Activated CD4-positive, alpha-beta T cell treated with anti-CD3 and anti-CD28 coated beads, Interleukin-2, amount 10 ng/mL, durations not matched to agents 7 days and 5 days (primary cell): ENCODE data around the gene TFPT. TPM values are rescaled to one million over a fixed set of nuclear protein-coding genes. Genes with fewer than 3 reads are reported as not detected.
"Not testable (repeated sequence)": the region's sequence is repeated elsewhere in the genome, so short reads cannot be mapped to it uniquely, and the experiment has no call there.

ENCODE experiments used
- CTCF ChIA-PET: fragments of 350-600 bp; sonication (Branson Sonifier 250); formaldehyde crosslinking; loops from one replicate; lab custom pipeline; 2021; ENCODE audit warnings: antibody characterized with exemption; lab: Charles Lee
- POLR2A ChIA-PET: fragments of 350-600 bp; sonication (Branson Sonifier 250); formaldehyde crosslinking; loops from one replicate; lab custom pipeline; 2021; ENCODE audit warnings: antibody characterized with exemption; lab: Charles Lee
- DNase-seq: peaks from one replicate; pipeline ENCODE4 v3.0.0-alpha.2; 2020
- H3K27ac Mint-ChIP-seq: one replicate; pipeline ENCODE4 v1.8.0; 2021; ENCODE audit warnings: mild to moderate bottlenecking, moderate library complexity, mixed read lengths
- H3K27me3 Mint-ChIP-seq: one replicate; pipeline ENCODE4 v1.8.0; 2021; ENCODE audit warnings: mixed read lengths
- H3K36me3 Mint-ChIP-seq: one replicate; pipeline ENCODE4 v1.8.0; 2021; ENCODE audit warnings: low read depth, mixed read lengths
- H3K4me1 Mint-ChIP-seq: one replicate; pipeline ENCODE4 v1.8.0; 2021; ENCODE audit warnings: mixed read lengths
- H3K4me3 Mint-ChIP-seq: one replicate; pipeline ENCODE4 v1.8.0; 2021; ENCODE audit warnings: mild to moderate bottlenecking, moderate library complexity, mixed read lengths
- H3K9me3 Mint-ChIP-seq: one replicate; pipeline ENCODE4 v1.8.0; 2021; ENCODE audit warnings: mixed read lengths
- total RNA-seq, 2 experiments: library from RNA; stranded (reverse); gene quantifications; one replicate each; pipeline ENCODE4 v1.2.3, GENCODE V29; 2021

The TFPT gene
- total RNA-seq, 2 experiments from 2014 or later: 39.5 to 42.4 TPM

- CTCF ChIA-PET: no interaction called here
- Mint-ChIP-seq H3K36me3 (peaks cover 28% of the 10 kb centered on the region), H3K4me3 (no peak overlapping the region), H3K27me3 (no peaks in the 10 kb centered on the region), H3K4me1 (peaks cover 29% of the 10 kb centered on the region), H3K27ac (no peak overlapping the region), H3K9me3 (no peaks in the 10 kb centered on the region)
- no peak for DNase-seq
- POLR2A ChIA-PET: no interaction called here
Measured at GRCh38 chr19:54105796-54106195, 9.7 kb downstream of the TFPT start.

DNA sequence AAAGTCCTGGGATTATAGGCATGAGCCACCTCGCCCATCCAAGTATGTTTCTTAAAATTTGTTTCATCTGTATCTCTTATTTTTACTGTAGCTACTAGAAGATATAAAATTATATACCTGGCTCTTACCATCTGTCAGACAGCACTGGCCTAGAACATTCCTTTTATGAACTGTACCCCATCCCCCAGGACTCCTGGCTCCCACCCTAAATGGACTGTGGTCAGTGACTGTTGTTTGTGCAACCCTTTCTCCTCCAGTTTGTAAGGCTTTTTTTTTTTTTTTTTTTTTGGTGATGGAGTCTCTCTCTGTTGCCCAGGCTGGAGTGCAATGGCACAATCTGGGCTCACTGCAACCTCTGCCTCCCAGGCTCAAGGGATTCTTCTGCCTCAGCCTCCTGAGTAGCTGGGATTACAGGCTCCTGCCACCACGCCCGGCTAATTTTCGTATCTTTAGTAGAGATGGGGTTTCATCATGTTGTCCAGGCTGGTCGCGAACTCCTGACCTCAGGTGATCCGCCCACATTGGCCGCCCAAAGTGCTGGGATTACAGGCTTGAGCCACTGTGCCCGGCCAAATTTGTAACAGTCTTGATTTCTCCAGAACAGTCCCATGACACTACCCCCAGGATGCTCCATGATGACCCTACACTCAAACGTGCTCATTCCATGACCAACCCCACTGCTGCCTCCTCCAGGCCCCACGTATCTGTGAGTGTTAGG lies 10.3 kb downstream of the TFPT start:
- ChIA-PET CTCF (no interaction called here), POLR2A (no interaction called here)
- DNase-seq: no peak
- Mint-ChIP-seq H3K27ac (no peak overlapping the region), H3K36me3 (peaks cover 22% of the 10 kb centered on the region), H3K9me3 (no peaks in the 10 kb centered on the region), H3K4me3 (no peak overlapping the region), H3K4me1 (peaks cover 27% of the 10 kb centered on the region), H3K27me3 (no peaks in the 10 kb centered on the region)

DNA sequence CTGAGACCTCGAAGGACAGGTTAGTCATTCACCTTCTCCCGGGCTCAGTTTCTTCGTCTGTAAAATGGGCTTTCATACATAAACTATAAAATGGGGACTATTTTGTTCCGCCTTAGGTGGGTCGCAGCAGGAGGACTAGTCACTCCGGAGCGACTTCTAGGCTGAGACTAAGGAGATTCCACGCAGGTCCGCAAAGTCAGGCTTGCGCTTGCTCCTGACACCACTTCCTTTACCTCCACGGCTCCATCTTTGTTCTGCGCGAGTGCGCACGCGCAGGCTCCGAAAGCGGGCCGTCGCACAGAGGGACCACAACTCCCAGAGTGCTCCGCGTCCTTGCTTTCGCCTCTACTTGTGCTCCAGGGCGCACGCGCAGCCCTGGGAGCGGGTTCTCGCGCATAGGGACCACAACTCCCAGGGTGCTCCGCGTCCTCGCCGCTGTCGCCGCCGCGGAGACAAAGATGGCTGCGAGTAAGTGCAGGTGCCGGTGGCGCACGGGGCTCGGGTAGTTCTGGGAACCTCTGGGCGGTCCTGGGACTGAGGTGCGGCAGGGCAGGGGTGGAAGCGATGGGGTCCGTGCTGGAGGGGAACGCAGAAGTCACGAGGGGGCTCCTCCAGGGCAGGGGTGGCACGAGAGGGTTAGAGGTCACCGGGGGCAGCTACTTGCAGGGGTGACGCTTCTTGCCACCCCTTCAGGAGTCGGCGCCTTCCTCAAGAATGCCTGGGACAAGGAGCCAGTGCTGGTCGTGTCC lies 12.9 kb downstream of the TFPT start, which contains the start of gene NDUFA3:
Gene NDUFA3, plus strand, starts transcription at position 435 of the 749 bp plus-strand sequence. Its CDS starts 24 bp downstream, at position 459.
- H3K27ac Mint-ChIP-seq: peak within 1 kb of the TSS; percentile 93
- peak; percentile 98 for DNase-seq
- H3K9me3 Mint-ChIP-seq: no peaks in the 10 kb centered on the region
- ChIA-PET POLR2A (no interaction called here), CTCF (interaction anchor here (0.9 kb wide), 1 partner anchor 13 kb away, joined by 3 read pairs; no protein-coding TSS in a partner anchor)
- H3K4me3 Mint-ChIP-seq: peak within 1 kb of the TSS; percentile 96
- peaks cover 26% of the 10 kb centered on the region for H3K4me1 Mint-ChIP-seq
- no peaks in the 10 kb centered on the region for H3K27me3 Mint-ChIP-seq
- peaks cover 12% of the 10 kb centered on the region for H3K36me3 Mint-ChIP-seq

DNA sequence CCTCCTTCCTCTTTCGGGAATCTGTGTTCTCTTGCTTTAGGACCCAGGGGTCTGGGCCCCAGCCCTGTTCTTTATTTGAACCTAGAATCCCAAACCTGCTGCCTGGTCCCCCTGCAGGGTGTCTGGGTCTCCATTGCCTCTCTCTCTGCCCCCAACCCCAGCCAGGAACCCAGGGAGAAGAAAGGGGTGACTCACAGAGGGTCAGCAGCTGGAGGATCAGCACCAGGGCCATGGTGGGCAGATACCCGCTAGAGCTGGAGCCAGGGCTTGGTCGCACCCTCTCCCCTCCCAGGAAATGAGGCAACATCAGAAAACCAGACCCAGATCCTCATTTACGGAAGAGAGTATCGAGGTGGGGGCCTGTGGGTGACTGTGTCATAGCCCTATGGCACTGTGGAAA lies 14.9 kb downstream of the TFPT start, which contains the start of gene OSCAR:
Gene OSCAR, minus strand, starts transcription at position 243 of the 400 bp plus-strand sequence. Its CDS starts 11 bp downstream, at position 232.
- ChIA-PET POLR2A (no interaction called here), CTCF (no interaction called here)
- Mint-ChIP-seq H3K36me3 (no peaks in the 10 kb centered on the region), H3K27me3 (peaks cover 8% of the 10 kb centered on the region), H3K27ac (peak within 1 kb of the TSS; percentile 63), H3K4me3 (peak within 1 kb of the TSS; percentile 22), H3K9me3 (no peaks in the 10 kb centered on the region), H3K4me1 (peaks cover 31% of the 10 kb centered on the region)
- DNase-seq: no peak

DNA sequence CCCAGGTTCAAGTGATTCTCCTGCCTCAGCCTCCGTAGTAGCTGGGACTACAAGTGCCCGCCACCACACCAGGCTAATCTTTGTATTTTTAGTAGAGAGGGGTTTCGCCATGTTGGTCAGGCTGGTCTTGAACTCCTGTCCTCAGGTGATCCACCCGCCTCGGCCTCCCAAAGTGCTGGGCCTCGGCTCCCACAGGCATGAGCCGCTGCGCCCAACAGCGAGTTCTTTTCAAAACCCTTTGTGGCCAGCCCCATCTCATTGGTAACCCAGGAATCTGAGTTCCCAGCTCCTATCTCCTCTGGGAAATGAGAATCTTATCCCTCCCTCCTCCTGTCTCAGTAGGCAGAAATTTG lies 15.6 kb downstream of the TFPT start:
- H3K36me3 Mint-ChIP-seq, H3K27ac Mint-ChIP-seq, H3K27me3 Mint-ChIP-seq, CTCF ChIA-PET, DNase-seq, H3K9me3 Mint-ChIP-seq, H3K4me3 Mint-ChIP-seq, POLR2A ChIA-PET: not testable (repeated sequence)
- H3K4me1 Mint-ChIP-seq: peaks cover 28% of the 10 kb centered on the region

- peaks cover 12% of the 10 kb centered on the region for H3K27me3 Mint-ChIP-seq
- no peak overlapping the region for H3K4me3 Mint-ChIP-seq
- ChIA-PET CTCF (no interaction called here), POLR2A (no interaction called here)
- peaks cover under 1% of the 10 kb centered on the region for H3K9me3 Mint-ChIP-seq
- peaks cover 32% of the 10 kb centered on the region for H3K4me1 Mint-ChIP-seq
- no peaks in the 10 kb centered on the region for H3K36me3 Mint-ChIP-seq
- DNase-seq: no peak
- no peak overlapping the region for H3K27ac Mint-ChIP-seq
Measured at GRCh38 chr19:54099190-54099902, 16.1 kb downstream of the TFPT start.

DNA sequence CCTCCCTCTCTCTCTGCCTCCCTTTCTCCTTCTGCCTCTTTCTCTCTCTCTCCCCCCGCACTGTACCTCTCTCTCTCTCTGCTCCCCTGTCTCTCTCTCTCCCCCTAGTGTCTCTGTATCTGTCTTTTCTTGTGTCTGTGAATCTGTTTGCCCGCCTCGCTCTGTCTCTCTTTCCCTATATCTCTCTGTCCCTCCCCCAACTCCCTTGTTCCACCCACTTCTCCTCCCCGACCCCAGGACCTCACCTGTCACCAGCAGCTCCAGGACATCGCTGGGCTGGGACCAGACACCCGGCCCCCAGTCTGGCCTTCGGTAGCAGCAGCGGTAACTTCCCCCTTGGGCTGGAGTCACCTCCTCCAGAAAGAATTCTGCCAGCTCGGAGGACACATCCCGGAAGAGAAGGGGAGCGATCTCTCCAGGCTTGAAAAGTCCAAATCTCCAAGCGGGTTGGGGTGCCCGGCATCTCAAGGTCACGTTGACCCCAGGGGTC lies 18.8 kb downstream of the TFPT start:
- ChIA-PET POLR2A (no interaction called here), CTCF (interaction anchor here (0.7 to 0.8 kb wide), 3 partner anchors 13 to 656 kb away, joined by 3 read pairs; no protein-coding TSS in a partner anchor)
- H3K4me3 Mint-ChIP-seq: peak overlapping the region; percentile 4
- peaks cover 19% of the 10 kb centered on the region for H3K27me3 Mint-ChIP-seq
- peak; percentile 28 for DNase-seq
- H3K9me3 Mint-ChIP-seq: peaks cover 3% of the 10 kb centered on the region
- H3K27ac Mint-ChIP-seq: peak overlapping the region; percentile 3
- no peaks in the 10 kb centered on the region for H3K36me3 Mint-ChIP-seq
- peaks cover 21% of the 10 kb centered on the region for H3K4me1 Mint-ChIP-seq

DNA sequence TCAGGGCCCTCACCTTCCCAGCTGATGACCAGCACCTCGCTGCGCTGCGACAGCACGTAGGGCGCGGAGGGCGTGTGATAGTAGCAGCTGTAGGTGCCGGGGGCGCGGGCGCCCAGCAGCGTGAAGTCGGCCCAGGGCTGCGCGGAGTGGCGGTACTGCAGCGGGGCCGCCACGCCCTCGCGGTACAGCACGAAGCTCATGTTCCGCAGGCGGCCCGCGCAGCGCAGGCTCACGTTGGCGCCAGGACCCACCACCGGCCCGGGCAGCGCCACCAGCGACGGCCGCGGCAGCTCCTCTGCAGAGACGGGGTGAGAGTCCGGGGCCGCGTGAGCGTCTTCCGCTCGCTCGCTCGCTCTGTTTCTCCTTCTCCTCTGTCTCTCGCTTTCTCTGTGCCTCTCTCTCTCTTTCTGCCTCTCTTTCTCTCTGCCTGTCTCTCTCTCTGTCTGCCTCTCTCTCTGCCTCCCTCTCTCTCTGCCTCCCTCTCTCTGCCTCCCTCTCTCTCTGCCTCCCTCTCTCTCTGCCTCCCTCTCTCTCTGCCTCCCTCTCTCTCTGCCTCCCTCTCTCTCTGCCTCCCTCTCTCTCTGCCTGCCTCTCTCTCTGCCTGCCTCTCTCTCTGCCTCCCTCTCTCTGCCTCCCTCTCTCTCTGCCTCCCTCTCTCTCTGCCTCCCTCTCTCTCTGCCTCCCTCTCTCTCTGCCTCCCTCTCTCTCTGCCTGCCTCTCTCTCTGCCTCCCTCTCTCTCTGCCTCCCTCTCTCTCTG lies 19.4 kb downstream of the TFPT start:
- Mint-ChIP-seq H3K27me3 (peaks cover 19% of the 10 kb centered on the region), H3K4me3 (peak overlapping the region; percentile 61), H3K4me1 (peaks cover 18% of the 10 kb centered on the region), H3K27ac (peak overlapping the region; percentile 66)
- DNase-seq: peak; percentile 46
- POLR2A ChIA-PET, H3K9me3 Mint-ChIP-seq, H3K36me3 Mint-ChIP-seq: not testable (repeated sequence)
- CTCF ChIA-PET: interaction anchor here (0.7 kb wide), 1 partner anchor 12 kb away, joined by 3 read pairs; no protein-coding TSS in a partner anchor

DNA sequence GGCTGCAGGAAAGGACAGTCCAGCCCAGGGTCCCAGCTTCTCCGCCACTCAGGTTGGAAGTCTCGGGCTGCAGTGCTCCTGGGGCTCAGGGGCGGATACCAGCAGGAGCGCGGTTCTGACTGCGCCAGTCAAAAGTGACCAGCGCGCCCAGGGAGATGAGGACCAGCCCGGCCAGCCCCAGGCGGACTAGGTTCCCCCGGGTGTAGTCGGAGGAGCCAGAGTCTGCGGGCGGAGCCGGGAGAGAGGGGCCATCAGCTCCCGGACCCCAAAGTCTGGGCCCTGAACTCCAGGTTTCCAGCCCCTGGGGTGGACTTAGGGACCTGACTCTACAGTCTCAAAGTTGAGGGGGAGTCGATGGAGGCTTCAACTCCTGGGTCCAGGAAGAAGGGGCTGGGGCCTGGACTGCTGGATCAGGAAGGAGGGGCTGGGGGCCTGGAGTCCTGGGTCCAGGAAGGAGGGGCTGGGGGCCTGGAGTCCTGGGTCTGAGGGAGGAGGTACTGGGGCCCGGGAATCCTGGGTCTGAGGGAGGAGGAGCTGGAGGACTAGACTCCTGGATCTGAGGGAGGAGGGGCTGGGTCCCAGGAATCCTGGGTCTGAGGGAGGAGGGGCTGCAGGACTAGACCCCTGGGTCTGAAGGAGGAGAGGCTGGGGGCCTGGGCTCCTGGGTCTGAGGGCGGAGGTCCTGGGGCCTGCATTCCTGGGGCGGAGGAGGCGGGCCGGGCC lies 20.2 kb downstream of the TFPT start:
- peaks cover 19% of the 10 kb centered on the region for H3K27me3 Mint-ChIP-seq
- CTCF ChIA-PET: no interaction called here

DNA sequence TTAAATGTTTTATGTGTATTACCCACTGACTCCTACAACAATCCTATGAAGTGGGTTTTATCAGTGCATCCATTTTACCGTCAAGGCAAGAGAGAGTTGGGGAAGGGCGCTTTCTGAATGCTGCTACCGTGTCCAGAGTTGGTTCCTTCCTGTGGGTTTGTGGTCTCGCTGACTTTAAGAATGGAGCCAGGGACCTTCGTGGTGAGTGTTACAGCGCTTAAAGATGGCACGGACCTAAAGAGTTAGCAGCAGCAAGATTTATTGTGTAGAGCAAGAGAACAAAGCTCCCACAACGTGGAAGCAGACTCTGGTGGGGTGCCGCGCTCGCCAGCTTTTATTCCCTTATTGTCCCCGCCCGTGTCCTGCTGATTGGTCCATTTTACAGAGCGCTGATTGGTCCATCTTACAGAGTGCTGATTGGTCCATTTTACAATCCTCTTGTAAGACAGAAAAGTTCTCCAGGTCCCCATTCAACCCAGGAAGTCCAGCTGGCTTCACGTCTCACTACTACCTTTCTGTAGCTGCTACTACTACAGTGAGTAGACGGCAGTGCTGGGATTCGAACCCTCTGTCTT lies 20.9 kb downstream of the TFPT start:
- Mint-ChIP-seq H3K9me3 (peaks cover 3% of the 10 kb centered on the region), H3K27ac (no peak overlapping the region), H3K27me3 (peaks cover 19% of the 10 kb centered on the region), H3K4me1 (peaks cover 18% of the 10 kb centered on the region), H3K36me3 (no peaks in the 10 kb centered on the region), H3K4me3 (no peak overlapping the region)
- DNase-seq: no peak
- ChIA-PET POLR2A (no interaction called here), CTCF (interaction anchor here (0.6 kb wide), 1 partner anchor 301 kb away, joined by 4 read pairs; no protein-coding TSS in a partner anchor)

More for the DNA sequence above, 20.2 kb downstream of the TFPT start:
- Mint-ChIP-seq H3K9me3 (peaks cover 3% of the 10 kb centered on the region), H3K36me3 (no peaks in the 10 kb centered on the region), H3K4me3 (peak overlapping the region; percentile 10), H3K4me1 (peaks cover 18% of the 10 kb centered on the region), H3K27ac (no peak overlapping the region)
- POLR2A ChIA-PET: no interaction called here
- no peak for DNase-seq

DNA sequence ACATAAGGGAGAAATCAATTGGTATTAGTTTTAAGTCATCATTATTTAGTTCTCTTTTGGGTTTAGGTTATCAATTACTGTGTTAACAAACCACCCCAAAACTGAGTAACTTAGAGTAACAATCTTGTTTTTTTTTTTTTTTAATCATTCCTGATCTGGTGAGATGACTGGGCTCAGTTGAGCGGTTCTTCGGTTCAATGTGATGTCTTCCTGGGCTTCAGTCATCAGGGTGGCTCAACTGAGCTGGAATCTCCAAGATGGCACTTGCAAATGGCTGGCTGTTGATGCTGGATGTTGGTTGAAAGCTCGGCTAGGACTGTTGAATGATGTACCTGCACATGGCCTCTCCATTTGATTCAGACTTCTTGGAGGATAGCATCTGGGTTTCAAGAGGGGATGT lies 31.0 kb downstream of the TFPT start:
- Mint-ChIP-seq H3K36me3 (no peaks in the 10 kb centered on the region), H3K9me3 (peaks cover 8% of the 10 kb centered on the region), H3K4me3 (no peak overlapping the region), H3K4me1 (no peaks in the 10 kb centered on the region), H3K27me3 (peaks cover 2% of the 10 kb centered on the region), H3K27ac (no peak overlapping the region)
- POLR2A ChIA-PET: no interaction called here
- no peak for DNase-seq
- CTCF ChIA-PET: interaction anchor here (1.5 kb wide), 1 partner anchor 12 kb away, joined by 3 read pairs; no protein-coding TSS in a partner anchor
